Neural cell (in vitro differentiated cells): ENCODE data around the gene FILIP1L.

ENCODE experiments used
- CTCF ChIP-seq: fragments of 450-650 bp; IDR thresholded peaks from 2 replicates; pipeline ENCODE4 v1.5.1; 2014; ENCODE audit warnings: antibody characterized with exemption, mild to moderate bottlenecking, moderate library complexity; ENCODE audit not compliant: poor library complexity, severe bottlenecking
- EP300 ChIP-seq: fragments of 450-650 bp; conservative IDR thresholded peaks from 2 replicates; pipeline ENCODE4 v1.6.1; 2014; ENCODE audit warnings: antibody characterized with exemption, mild to moderate bottlenecking, moderate library complexity; ENCODE audit not compliant: poor library complexity, severe bottlenecking
- POLR2AphosphoS5 ChIP-seq: IDR thresholded peaks from 2 replicates; pipeline ENCODE4 v1.6.1; 2012
- RAD21 ChIP-seq: fragments of 450-650 bp; conservative IDR thresholded peaks from 2 replicates; pipeline ENCODE4 v1.6.1; 2014; ENCODE audit warnings: antibody characterized with exemption, mild to moderate bottlenecking, moderate library complexity
- REST ChIP-seq: IDR thresholded peaks from 2 replicates; pipeline ENCODE4 v1.6.1; 2012; ENCODE audit warnings: borderline replicate concordance
- SMC3 ChIP-seq: fragments of 450-650 bp; conservative IDR thresholded peaks from 2 replicates; pipeline ENCODE4 v1.6.1; 2014; ENCODE audit warnings: antibody characterized with exemption, mild to moderate bottlenecking, moderate library complexity; ENCODE audit not compliant: poor library complexity

GRCh38 chr3:100155128-100155527 lies 40.8 kb upstream of the FILIP1L start:
- no peak for TF ChIP-seq RAD21
- TF ChIP-seq CTCF = no peak
- TF ChIP-seq POLR2AphosphoS5 = no peak
- no peak for TF ChIP-seq EP300
- no peak for TF ChIP-seq REST
- TF ChIP-seq SMC3 = no peak
